Measurements from ENCODE around the gene PGBD1.

Gene PGBD1

DNA sequence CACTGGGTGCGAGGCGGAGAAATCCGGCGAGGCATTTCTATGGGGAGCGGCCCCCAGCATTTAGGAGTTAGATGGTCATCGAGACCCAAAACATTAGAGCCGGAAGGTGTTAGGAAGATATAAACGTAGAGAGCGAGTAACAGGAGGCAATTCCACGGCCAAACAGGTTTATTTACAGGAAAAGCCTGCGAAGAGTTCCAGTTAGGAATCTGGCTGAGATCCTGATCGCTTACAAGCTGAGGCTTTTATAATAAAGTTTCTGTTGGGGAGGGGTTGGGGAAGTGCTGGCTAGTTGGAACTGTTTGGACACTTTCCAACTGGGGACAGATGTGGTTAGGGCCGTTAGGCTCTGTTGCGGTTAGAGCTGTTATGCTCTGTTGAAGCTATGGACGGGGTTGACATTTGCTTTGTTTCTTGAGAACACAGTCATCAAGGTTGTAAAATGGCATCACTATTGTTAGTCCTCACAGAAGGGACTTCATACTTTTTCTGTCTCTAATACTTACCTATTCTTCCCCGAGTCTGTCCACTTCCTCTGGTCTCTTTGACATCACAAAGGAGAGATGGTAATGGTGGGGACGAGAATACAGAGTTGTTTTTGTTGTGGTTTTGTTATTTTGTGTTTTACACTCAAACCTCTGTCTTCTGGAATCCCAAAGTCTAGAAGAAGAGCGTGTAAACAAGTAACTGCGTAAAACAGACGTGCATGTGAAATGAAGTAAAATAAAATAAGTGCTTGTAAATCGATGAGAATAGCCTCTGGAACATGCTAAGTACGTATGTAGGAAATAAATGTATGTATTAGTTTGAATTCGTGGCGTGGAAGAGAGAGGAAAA lies 55.1 kb downstream of the PGBD1 start:
- DNase-seq, result no peak

DNA sequence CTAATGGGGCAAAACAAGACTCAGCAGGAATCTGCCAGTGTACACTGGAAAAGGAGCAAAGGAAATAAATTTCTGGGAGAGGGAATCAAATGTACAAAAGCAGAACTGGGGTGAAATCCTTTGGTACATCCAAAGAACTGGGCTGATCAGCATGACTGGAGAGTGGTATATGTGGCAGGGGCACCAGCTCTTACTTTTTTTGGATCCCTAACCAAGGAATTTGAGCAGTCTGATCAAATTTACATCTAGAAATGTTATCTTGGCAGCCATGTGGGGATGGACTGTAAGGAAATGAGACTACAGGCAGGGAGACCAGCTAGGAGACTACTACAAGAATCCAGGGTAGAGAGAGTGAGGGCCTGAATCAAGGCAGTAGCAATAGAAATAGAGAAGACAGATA lies 55.7 kb downstream of the PGBD1 start:
- DNase-seq, result no peak

DNA sequence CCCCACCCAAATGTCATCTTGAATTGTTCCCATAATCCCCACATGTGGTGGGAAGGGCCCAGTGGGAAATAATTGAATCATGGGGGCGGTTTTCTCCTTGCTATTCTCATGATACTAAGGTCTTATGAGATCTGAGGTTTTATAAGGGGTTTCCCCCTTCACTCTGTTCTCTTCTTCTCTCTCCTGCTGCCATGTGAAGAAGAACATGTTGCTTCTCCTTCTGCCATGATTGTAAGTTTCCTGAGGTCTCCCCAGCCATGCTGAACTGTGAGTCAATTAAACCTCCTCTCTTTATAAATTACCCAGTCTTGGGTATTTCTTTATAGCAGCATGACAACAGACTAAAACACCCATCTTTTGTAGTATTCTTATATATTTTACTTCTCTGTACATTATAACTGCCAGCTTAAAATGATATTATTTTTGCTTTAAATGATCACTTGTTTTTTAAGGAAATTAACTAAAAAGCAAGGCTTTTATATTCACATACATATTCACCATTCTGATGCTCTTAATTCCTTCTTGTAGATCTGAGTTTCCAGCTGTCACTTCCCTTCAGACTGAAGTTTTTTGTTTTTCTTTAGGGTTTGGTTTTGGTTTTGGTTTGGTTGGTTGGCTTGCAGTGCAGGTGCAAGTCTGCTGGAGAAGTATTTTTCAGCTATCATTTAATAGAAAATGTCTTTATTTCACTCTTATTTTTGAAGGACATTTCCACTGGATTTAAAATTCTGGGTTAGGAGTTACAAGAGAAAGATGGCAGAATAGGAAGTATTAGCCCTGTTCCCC lies 59.1 kb downstream of the PGBD1 start:
- no peak for DNase-seq

DNA sequence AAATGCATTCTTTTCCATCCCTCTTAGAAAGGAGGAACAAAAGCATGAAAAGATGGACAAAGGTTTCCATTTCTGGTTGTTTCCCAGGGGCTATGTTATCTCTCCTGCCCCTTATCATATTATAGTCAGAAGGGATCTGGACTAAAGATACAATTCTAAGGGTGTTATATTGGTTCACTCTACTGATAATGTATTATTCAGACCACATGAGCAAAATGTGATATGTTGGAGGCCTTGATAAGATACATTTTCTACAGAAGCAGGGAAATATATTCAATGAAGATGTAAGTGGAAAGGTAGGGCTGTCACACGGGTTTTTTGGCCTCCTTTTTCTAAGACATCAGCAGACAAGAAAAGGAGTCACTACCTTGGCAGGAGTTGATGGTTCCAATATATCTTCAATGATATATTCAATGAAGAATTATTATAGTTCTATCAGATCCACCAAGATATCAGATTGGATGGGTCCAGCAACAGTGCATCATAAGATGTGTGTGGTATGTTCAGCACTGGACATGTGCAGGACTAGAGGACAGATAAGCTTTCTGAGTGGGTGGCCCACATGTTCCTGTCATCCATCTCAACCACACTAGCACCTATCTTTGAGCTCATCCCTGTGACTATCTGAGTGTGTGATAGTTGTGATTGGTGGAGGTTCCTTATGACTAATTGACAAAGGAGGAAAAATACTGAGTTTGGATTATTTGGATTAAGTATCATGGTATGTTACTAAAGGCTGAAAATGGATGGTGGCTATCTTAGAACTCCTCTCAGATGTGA lies 62.7 kb downstream of the PGBD1 start:
- DNase-seq, result no peak

DNA sequence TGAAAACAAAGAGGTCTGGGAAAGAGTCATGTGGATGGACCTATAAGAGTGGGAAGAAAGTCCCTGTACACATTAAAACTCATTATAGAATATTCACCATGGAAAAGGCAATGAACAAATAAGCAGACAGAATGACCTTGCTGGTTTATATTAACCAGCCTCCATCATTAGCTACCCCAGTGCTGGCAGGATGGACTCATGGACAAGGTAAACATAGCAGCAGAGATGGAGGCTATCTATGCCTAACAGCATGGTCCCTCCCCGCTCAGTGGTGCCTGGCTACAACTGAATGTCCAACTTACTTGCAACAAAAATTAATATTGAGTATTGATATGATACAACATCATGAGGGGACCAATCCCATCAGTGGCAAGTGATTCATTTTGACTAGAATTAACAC lies 63.8 kb downstream of the PGBD1 start:
- no peak for DNase-seq

DNA sequence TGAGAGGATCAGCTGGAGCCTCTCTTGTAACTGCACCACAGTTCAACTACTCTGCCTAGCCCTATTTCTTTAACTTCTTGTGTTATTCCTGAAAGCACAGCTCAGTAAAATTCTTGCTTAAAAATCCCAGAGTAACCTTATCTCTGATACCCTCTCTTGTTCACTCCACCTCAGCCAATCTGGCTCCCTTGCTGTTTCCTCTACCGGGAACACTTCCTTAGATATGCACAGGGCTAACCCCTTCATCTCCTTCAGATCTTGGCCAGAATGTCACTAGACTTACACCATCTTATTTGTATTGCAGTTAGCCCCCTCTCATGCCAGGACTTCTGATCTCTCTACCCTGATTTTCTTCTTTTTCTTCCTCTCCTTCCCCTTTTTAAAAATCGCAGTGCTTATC lies 65.7 kb downstream of the PGBD1 start:
- no peak for DNase-seq

DNA sequence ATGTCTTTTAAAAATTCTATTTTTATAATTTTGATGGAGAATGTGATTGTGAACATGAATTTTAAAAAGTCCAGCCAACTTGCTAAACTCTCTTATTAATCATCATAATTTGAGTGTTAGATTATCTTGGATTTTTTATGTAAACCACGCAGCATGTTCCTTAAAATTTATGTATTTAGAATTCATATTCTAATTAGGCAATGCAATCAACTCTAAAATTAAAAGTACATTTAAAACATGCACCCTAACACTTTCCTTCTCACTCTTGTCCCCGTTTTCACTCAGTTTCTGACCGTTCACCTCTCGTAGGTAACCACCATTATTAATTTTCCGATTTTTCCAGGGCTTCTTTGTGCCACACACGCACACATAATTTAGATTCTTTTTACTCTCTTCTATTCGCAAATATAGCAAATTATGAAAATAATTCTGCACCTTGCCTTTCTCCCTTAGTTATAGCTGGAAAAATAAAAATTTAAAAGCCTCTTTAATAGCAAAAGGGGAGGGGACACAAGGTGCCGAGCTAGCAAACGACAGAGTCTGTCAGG lies 68.0 kb downstream of the PGBD1 start:
- no peak for DNase-seq

DNA sequence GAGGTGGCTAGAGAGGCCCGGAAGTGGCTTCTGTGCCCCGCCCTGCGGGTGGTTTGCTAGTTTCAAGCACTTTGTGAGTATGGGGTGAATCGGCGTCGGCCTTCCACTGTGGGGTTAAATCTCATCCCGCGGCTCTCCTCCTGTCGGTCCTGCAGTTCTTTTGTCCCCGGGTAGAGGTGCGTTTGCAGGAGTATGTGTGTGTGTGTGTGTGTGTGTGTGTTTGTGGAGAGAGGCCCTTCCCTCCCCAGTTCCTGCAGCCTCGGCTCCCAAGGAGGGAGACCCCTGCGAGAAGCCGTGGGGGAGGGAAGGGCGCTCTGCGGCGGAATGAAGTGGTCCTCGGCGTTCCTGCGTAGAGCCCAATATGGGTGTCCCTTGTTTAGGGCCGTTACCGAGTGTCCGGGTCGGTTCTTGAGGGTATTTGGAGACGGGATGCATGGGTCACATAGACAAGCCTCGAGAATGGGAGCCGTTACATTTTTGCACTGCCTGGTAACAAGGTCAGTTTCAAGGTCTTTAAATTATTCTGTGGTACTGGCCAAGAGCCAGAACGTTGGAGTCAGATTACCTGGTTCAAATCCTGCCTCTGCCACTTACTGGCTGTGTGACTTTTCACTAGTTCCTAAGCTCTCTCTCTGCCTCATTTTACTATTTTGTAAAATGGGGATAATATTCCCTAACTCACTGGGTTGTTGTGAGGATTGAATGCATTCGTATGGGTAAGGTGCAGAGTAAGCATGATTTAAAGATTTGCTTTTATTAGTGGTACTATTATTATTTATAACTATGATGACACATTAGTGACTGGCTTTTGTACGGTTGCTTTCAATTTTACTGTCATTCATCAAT lies 68.7 kb downstream of the PGBD1 start, which contains the start of gene ZKSCAN3:
Gene ZKSCAN3, plus strand, starts transcription at position 56 of the 846 bp plus-strand sequence. CDS start 9,640 bp downstream, outside the sequence.
- DNase-seq, result peak; percentile 89

DNA sequence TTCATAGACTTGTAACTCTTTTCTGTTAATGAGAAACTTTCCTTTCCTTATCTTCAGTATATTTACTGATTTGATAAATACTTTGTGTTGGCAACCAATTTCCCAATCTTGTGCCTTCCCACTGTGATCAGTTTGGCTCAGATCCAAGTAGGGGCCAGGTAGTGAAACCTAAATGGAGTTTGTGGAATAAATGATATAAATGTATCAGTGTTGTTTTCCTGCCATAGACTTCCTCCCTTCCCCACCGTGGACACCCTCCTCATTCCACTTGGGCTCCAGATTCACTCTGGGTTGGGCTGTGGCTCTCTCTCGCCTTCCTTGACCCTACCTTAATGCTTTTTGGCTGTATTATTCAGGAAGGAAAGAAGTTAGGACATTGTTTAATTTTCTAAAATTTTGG lies 69.7 kb downstream of the PGBD1 start:
- DNase-seq, result no peak

DNA sequence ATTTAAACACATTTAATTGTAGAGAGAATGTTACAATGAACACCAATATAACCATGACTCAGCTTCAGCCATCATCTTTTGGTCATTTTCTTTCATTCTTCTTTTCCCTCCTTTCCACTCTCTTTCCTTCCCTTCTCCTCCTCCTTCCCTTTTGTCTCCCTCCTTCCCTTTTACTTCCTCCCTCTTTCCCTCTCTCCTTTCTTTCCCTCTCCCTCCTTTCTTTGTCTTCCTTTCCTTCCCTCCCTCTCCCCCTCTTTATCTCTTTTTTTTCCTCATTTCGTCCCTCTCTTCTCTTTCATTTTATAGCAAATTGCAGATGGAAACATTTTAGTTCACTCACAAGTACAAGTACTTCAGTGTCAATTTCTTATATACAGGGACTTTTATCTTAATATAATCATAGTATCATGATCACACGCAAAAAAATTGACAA lies 70.1 kb downstream of the PGBD1 start:
- DNase-seq, result no peak
